GM04504 (cell line): ENCODE data around the gene SEC31B.

Source experiments
- DNase-seq: peaks from one replicate; pipeline ENCODE4 v3.0.0-alpha.2; 2012; ENCODE audit warnings: low read depth

The SEC31B gene, protein sequence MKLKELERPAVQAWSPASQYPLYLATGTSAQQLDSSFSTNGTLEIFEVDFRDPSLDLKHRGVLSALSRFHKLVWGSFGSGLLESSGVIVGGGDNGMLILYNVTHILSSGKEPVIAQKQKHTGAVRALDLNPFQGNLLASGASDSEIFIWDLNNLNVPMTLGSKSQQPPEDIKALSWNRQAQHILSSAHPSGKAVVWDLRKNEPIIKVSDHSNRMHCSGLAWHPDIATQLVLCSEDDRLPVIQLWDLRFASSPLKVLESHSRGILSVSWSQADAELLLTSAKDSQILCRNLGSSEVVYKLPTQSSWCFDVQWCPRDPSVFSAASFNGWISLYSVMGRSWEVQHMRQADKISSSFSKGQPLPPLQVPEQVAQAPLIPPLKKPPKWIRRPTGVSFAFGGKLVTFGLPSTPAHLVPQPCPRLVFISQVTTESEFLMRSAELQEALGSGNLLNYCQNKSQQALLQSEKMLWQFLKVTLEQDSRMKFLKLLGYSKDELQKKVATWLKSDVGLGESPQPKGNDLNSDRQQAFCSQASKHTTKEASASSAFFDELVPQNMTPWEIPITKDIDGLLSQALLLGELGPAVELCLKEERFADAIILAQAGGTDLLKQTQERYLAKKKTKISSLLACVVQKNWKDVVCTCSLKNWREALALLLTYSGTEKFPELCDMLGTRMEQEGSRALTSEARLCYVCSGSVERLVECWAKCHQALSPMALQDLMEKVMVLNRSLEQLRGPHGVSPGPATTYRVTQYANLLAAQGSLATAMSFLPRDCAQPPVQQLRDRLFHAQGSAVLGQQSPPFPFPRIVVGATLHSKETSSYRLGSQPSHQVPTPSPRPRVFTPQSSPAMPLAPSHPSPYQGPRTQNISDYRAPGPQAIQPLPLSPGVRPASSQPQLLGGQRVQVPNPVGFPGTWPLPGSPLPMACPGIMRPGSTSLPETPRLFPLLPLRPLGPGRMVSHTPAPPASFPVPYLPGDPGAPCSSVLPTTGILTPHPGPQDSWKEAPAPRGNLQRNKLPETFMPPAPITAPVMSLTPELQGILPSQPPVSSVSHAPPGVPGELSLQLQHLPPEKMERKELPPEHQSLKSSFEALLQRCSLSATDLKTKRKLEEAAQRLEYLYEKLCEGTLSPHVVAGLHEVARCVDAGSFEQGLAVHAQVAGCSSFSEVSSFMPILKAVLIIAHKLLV

DNA sequence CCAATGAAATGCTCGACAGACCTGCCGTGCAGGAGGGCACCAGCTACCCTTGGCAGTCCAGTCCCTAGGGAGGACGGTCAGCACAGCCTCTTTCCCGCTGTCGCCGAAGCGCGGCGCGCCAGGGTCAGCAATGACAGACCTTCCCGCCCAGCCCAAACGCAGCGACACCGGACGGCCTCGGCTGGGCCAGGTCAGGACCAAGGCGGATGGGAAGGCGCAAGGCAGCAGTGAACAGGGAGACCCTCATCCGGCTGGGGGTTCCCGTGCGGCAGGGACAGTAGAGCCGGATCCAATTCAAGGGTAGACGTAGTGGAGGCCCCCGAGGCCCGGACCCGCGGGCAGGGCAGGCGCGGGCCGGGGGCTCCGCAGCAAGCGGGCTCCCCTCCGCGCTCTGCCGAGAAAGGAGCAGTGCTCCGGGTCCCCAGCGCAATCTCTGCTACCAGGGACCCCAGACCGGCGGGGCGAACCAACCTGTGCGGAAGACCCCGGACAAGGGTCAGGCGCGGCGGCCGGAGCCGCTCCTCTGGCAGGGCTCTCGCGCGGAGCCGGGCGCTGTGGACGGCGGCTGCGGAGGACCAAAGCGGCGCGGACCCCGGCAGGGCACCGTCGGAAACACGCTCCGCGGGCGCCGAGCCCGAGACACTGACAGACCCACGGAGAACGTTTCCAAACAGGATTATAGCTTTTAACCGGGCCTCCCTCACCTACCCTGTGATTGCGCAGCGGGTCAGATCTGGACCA is at the start of gene SEC31B:
Gene SEC31B, minus strand, starts transcription at position 551 of the 741 bp plus-strand sequence. CDS start 2,909 bp downstream, outside the sequence.
- no peak for DNase-seq

DNA sequence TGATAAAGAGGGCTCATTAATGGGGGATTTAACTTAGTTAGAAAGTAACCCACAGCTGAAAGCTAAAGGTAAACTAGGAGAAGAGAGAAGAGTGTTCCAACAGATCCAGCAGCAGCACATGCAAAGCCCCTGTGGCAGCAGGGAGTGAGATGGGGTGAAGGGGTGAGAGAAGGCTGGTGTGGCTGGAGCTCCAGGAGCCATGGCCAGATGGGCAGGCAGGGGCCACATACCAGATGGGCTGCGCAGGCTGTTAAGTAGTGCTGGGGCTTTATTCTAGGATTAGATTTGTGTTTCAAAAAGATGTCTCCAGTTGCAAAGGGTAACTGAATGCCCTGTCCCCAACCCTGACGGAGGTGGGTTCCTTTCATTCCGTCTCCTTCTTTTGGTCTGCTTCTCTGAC is 49.3 kb upstream of the SEC31B start:
- no peak for DNase-seq

DNA sequence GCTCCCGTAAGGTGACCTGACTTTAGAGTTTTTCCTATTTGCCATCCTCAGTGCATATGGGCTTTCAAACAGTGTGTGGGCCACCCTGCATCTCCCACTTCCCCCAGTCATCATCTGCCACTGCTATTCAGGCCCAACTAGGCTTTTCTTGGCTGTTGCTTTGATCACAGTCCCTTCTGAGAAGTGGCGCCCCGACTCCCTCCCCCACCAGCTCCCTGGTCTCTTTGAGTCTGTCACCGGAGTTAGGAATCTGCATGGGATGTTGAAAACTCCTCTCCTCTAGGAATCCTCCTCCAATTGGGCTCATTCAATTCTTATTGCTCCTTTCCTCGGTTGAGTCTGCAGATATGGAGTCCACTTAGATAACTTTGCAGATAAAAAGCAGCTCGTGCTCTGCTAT is 48.2 kb upstream of the SEC31B start:
- DNase-seq = no peak

DNA sequence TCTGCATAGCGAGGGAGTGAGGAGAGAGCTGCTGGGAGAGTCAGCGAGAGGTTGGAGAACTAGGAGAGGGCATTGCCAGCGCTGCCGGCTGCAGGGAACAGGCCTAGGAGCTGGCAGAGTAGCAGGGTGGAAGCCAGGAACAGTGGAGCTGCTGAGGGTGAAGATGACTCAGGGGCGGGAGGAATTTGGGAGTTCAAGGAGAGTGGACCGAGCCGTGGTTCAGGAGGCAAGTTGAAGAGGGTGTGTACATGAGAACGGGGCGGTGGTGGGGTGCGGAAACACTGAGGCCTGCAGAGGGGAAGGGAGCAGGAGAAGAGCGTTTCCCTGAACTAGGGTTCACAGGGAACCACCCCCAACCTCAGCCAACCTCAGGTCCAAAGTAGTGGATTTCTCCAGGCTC is 47.6 kb upstream of the SEC31B start:
- no peak for DNase-seq

DNA sequence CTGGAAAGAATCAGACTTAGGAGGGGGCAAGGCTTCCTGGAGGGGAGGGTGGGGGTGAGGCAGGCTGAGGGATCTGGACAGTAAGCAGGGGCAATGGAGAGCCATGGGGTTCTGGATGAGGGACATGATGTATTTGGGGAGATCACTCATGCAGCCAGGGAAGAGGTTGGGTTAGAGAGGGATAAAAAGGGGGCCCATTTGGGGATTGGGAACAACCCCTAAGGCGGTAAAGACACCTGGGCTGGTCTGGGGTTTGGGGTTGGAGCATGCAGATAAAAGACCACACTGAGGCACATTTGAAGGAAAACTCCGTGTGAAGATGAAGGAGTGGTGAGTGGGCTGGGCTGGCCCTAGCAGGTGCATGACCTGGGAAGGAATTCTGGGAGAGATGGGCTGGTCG is 46.9 kb upstream of the SEC31B start:
- DNase-seq = no peak

DNA sequence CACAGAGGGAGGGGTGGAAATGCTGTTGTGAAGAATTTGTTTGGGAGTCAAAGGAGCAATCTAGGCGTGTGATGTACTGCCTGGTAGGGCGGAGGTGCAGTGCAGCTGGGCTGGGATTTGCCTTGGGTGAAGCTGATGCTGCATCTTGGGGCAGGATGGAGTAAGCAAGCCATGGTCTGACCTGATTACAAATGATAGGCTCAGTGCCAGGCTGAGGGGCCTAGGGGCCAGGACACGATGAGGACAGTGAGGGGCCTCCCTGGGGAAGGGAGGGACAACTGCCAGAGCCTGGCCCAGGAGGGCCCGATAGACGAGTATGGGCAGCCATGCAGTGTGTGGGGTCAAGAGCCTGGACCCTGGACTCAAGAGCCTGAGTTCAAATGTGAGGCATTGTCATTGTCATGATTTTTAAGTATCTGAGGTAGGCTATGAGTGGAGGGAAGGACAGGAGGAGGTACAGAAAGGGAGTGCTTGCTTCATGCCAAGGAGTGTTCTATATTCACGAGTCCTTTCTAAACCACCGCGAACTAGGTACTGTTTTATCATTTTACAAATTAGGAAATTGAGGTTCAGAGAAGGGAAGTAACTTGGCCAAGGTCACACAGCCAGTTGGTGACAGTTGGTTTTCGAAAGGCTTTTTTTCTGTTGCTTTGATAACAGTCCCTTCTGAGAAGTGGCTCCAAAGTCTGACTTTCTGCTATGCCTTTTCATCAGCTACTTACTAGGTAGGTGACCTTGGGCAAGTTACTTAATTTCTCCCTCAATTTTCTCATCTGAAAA is 45.7 kb upstream of the SEC31B start:
- DNase-seq = no peak

DNA sequence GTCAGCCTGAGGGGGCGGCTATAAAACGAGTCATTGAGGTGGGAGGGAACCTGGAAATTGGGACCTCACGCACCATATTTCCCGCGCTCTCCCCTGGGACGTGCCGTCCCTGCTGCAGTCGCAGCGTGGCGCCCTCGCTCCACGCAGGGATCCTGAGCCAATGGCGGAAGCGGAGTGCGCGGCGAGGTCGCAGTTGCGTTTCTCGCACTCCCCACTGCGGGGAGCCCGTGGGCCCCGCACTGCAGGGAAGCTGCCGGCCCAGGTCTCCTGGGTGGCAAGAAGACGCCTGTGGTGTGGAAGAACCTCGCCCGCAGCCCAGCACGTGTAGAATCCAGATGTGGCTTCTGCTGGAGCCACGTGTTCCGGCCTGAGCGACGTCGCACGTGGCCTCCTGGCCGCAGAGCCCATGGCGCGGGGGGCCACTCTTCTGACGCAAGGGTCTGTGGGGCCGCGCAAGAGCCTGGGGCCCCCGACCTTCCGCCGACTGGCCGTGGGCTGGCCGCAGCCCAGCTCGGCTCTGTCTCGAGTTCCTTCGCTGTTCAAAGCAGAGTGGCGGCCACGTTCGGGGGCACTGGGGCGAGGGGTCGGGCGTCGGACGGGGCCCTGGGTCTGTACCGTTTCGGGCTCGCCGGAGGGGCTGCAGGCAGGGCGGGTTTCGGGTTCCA is 42.5 kb upstream of the SEC31B start:
- DNase-seq = peak; percentile 13

DNA sequence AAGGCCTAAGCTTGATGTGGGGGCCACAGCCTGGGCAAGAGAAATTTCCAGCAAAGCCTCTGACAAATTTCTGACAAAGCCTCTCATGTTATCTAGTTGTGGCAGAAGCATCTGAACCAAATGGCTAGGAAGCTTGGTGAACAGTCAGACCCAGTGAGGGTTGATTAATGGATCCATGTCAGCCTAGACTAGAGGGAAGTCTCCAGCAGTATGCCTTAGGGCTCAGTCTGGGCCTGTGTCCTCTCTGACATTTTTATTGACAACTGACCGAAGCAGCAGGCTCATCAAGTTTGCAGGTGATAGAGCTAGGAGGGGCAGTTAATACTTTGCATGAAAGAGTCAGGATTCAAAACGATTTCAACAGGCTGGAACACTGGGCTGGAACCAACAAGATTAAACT is 41.3 kb upstream of the SEC31B start:
- no peak for DNase-seq

DNA sequence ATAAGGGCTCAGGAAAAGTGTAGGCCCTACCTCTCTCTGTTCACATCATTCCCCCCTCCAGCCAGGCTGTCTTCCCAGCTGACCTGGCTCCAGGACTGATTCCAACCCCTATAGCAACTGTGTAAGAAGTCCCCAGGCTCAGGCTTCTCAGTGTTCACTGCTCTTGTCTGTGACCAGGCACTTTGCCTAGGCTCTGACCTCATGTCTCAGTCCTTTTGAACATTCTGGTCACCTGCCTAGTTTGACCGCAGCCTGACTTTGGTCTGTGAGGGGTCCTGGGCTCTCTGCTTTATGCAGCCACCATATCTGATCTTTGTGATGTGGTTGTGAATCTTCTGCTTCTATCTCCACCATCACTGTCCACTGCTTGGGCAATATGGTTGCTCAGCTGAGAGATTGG is 40.6 kb upstream of the SEC31B start:
- no peak for DNase-seq

DNA sequence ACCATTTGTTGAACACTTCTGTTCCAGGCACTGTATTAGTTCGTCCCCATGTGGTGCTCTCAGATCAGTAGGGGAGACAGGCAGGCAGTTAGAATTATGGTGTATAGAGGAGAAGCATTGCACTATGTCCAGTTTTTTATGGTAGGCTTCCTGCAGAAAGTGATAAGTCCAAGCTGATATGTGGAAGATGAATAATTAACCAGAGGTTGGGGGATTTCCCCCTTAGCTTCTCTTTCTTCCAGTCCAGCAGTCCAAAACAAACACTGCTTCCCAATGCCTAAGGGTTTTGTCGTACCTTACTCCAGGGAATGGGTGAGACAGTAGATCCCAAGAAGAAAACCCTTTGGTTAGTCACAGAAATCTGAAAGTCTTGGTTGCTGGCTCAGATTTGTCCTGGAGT is 35.2 kb upstream of the SEC31B start:
- no peak for DNase-seq

DNA sequence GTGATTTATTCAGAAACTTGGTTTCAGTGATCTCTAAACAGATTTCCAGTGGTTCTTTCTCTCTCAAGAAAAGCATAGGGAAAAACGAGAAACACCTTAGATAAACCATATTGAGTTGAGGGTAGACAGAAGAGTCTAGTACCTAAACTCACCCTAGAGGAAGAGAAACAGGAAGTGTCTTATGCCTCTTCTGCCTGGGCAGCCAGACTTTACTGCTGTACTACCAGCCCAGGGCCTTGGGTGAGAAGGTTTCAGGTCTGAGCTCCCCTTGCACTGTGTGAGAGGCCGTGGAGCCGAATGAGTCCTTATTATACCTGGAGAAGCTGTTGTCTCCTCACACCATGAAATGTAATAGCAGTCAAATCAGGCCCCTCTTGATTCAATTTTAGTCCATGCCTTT is 34.3 kb upstream of the SEC31B start:
- DNase-seq = no peak

DNA sequence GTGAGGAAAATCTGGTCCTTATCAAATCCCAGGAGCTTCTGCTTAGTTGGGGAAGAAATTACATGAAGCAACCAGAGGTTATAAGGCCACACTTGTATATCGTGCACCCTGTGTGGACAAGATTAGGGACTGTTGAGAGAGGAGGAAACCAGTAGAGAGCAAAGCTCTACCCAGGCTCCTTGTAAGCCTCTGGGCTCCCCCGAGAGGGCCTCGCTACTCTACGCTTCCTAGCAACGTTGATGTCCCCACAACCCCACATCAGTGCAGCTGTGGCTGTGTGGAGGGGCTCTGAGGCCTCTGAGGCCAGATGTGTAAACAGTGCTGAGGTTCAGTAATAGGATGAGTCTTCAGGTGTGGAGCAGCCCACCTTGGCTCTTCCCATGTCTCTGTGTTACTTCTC is 32.1 kb upstream of the SEC31B start:
- DNase-seq = no peak

DNA sequence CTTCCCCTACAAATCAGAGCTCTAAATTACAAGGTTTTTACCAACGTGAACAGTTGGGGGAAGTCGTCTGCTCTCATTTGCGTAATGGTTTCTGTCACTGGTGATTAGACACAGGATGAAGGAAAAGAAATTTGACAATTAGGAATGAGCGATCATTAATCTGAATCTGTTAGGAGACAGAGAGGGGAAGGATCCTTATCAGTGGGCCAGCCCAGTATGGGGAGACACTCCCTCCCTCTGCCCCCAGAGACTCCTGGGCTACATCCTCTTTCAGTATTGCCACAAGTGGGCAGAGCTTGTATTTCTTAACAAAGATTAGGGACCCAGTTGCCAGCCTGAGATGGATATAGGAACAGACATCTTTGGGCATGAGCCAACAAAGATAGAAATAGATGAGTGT is 31.5 kb upstream of the SEC31B start:
- DNase-seq = no peak

DNA sequence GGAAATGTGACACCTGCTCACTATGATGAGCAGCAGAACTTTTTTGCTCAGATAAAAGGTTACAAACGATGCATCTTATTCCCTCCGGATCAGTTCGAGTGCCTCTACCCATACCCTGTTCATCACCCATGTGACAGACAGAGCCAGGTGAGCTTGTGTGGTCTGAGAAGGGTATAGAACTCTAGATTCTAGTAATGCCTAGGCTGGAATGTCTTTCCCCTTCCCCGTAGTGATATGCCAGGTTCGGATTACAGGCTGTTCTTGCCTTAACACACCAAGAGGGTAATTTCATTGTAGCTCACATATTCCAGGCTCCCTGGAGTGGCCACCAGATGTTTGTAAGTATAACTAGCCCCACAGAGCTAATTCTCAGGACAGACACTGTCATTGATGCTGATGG is 25.3 kb upstream of the SEC31B start:
- DNase-seq = no peak

DNA sequence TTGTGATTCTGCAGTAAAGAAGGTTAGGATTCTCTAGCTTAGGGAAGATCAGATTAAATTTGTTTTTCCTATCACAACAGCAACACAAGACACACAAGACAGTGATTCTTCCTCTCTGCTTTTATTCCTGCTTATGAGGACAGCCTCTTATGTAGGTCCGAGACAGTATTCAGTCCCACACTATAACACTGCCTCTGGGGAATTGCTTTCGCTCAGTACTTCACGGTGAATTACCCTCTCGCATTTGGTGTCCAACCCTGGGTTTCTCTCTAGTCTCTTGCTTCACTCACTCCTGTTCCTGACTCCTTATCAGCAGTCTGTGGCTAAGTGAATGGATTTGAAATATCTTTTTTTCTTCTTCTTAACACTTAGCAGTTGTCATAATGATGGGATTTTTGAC is 17.8 kb upstream of the SEC31B start:
- no peak for DNase-seq

DNA sequence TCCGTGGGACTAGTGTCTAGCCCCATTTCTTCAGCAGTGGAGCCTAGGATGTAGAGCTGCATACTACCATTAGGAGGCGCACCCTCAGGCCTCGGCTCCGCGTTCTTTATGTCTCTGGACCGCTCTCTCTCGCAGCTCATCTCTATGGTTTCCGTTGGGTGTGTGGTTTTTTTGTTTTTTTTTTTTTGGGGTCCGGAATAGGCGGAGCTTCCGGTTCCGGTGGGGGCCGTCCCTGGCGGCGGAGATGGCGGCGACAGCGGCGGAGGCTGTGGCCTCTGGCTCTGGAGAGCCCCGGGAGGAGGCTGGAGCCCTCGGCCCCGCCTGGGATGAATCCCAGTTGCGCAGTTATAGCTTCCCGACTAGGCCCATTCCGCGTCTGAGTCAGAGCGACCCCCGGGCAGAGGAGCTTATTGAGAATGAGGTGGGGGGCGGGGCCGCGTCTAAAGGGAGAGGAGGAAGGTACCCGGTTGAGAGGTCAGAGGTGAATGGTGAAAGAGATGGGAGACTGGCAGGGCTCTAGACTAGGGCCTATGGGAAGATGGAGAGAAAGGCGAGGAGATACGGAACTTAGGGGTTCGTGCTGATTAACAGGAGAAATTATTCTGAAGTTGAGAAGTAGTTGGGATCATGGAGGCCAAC is 16.2 kb upstream of the SEC31B start, which contains the start of gene HIF1AN:
Gene HIF1AN, plus strand, starts transcription at position 229 of the 639 bp plus-strand sequence. Its CDS starts 16 bp downstream, at position 245.
- DNase-seq = peak; percentile 87

DNA sequence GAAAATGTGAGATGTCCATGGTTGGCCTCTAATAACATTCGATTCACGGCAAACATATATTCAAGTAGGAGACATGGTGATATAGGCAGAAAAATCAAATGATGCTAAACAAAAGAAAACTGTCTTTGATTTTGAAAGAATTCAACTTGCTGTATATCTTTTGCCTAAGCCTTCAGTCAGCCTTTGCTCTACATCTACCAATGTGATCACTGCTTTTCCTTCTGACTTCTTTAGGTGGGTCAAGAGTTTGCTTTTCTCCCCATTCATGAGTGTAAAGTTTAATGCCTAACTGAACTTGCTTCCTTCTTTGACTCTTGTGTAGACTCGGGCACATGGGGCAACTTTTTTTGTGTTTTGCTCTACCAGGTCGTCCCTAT is 15.7 kb upstream of the SEC31B start:
- DNase-seq = no peak

DNA sequence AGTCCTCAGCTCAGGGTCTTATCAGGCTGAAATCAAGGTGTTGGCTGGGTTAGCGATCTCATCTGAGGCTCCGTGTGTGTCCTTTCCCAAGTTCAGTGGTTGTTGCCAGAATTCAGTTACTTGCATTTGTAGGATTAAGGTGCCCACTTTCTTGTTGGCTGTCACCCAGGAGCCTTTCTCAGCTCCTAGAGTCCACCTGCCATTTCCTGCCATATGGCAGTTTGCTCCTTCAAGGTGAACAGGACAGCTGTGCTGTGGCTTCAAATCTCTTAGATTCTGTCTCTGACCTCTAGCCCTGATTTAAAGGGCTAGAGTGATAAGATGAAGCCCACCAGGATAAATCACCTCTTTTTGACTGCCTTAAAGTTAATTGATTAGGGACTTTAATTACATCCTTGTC is 15.1 kb upstream of the SEC31B start:
- no peak for DNase-seq

DNA sequence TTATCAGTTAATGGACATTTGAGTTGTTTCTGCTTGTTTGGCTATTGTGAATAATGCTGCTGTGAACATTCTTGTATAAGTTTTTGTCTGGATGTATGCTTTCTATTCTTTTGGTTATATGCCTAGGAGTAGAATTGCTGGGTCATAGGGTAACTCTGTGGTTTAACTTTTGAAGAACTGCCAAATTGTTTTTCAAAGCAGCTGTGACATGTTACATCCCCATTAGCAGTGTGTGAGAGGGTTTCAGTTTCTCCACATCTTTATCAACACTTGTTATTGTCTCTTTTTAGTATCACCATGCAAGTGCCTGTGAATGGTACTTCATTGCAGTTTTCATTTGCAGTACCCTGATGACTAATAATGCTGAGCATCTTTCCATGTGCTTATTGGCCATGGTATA is 12.1 kb upstream of the SEC31B start:
- DNase-seq = no peak
